Nephron (organoid): Measurements from ENCODE around the gene MRPL2.

Experiments used
- H3K27ac Mint-ChIP-seq, 3 experiments: 2 replicates each; pipeline ENCODE4 v1.8.0; 2020; ENCODE audit warnings: mixed read lengths in 3 of 3, mild to moderate bottlenecking in 2 of 3, moderate library complexity in 1 of 3
- H3K27me3 Mint-ChIP-seq: 2 replicates; pipeline ENCODE4 v1.8.0; 2021; ENCODE audit warnings: low read depth, mild to moderate bottlenecking, moderate library complexity, mixed read lengths
- H3K36me3 Mint-ChIP-seq: 2 replicates; pipeline ENCODE4 v1.8.0; 2020; ENCODE audit warnings: low read depth, mixed read lengths
- H3K4me1 Mint-ChIP-seq: 2 replicates; pipeline ENCODE4 v1.8.0; 2020; ENCODE audit warnings: mixed read lengths
- H3K4me3 Mint-ChIP-seq, 3 experiments: 2 replicates each; pipeline ENCODE4 v1.8.0; 2020; ENCODE audit warnings: mild to moderate bottlenecking in 3 of 3, mixed read lengths in 3 of 3, moderate library complexity in 2 of 3
- H3K9me3 Mint-ChIP-seq: 2 replicates; pipeline ENCODE4 v1.8.0; 2020; ENCODE audit warnings: mixed read lengths
- TF ChIP-seq, protein P1 (sequence below), 3 experiments: fragments of 200-600 bp; sonication (generic); IDR thresholded peaks; one replicate each; pipeline ENCODE4 v1.5.0; 2021; ENCODE audit warnings: antibody characterized with exemption in 3 of 3; ENCODE audit not compliant: unreplicated experiment in 3 of 3

The MRPL2 gene

DNA sequence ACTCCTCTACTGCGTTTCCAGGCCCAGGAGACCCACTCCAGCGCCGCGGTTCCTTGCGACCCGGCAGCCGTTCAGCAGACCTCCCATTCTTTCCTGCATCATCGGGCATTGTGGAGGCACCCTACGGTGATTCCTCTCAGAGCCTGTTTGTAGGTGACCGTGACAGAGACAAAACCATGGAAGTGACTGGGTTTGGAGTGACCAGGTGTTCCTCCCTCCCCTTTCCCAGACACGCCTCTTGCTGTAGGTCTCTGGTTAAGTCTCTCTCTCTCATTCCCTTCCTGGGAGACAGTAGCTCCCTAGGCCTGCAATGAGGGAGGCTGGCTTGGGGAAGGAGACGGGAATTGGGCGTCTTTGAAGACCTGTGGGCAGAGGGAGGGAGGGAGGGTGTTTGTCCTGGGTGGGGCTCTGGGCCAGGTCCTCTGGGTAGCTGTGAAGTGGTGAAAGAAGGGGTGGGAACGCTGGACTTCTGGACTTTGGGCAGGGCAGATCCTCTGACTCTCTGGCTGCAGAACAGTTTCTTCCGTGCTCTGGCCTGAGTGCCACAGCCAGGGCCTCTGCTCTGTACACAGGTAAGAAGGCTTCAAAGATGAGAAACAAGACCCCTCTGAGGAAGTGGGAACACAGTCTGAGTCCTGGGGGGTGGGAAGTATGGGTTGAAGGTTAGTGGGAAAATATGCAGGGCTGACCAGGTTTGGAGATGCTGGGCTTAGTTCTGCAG is 960 bp upstream of the MRPL2 start:
- Mint-ChIP-seq H3K9me3 (no peaks in the 10 kb centered on the region), H3K27me3 (no peaks in the 10 kb centered on the region), H3K4me1 (peaks cover 38% of the 10 kb centered on the region), H3K36me3 (peaks cover 49% of the 10 kb centered on the region), H3K4me3 (peak overlapping the region; percentile 96 to 97 (median 96)), H3K27ac (peak overlapping the region; percentile 97 to 100 (median 99))
- TF ChIP-seq, protein P1, sequence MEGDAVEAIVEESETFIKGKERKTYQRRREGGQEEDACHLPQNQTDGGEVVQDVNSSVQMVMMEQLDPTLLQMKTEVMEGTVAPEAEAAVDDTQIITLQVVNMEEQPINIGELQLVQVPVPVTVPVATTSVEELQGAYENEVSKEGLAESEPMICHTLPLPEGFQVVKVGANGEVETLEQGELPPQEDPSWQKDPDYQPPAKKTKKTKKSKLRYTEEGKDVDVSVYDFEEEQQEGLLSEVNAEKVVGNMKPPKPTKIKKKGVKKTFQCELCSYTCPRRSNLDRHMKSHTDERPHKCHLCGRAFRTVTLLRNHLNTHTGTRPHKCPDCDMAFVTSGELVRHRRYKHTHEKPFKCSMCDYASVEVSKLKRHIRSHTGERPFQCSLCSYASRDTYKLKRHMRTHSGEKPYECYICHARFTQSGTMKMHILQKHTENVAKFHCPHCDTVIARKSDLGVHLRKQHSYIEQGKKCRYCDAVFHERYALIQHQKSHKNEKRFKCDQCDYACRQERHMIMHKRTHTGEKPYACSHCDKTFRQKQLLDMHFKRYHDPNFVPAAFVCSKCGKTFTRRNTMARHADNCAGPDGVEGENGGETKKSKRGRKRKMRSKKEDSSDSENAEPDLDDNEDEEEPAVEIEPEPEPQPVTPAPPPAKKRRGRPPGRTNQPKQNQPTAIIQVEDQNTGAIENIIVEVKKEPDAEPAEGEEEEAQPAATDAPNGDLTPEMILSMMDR (IDR thresholded peaks at IDR 0.05; ENCODE audit: unreplicated experiment in 3 of 3), result no peak

DNA sequence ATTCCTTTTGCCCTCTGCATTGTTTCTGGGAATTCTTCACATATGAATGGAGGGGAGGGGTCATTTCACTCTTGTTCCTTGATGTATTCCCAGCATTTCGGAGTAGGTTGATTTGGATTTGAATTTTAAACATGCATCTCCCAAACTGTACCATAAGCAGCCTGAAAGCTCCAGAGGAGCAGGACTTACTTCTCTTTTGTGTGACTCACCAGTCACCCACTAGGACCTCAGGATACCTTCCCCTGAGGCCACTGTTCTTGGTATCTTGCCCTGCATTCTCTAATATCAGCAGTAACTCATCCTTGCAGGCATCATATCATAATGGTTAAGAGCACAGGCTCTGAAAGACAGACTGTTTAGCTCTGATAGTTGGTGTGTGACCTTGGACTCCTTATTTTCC is 703 bp downstream of the MRPL2 start:
- Mint-ChIP-seq H3K4me1 (peaks cover 46% of the 10 kb centered on the region), H3K27me3 (no peaks in the 10 kb centered on the region), H3K9me3 (no peaks in the 10 kb centered on the region), H3K4me3 (peak overlapping the region; percentile 96 to 97 (median 96)), H3K27ac (peak overlapping the region in 2 of 3 experiments; percentile 18 to 100), H3K36me3 (peaks cover 45% of the 10 kb centered on the region)
- TF ChIP-seq, protein P1 (IDR thresholded peaks at IDR 0.05; ENCODE audit: unreplicated experiment in 3 of 3), result no peak

DNA sequence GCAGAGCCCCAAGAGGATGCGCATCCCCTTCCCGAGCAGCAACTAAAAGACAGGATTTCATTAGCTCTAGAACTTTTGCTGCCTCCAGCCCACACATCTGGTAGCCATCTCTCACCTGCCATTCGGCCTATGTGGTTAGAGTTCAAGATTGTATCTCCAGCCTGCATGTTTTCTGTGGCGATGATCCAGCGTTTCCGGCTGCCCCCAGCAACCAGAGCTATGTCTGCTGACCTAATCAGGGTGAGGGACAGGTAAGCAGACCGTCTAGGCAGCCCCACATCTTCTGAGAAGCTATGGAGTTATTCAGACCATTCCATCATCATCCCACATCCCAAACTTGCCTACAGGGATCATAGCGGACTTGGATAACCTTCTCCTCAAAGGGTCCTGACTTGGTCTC is 3.3 kb downstream of the MRPL2 start:
- H3K27ac Mint-ChIP-seq, result peak overlapping the region; percentile 44 to 71 (median 70)
- TF ChIP-seq, protein P1 (IDR thresholded peaks at IDR 0.05; ENCODE audit: unreplicated experiment in 3 of 3), result no peak
- H3K4me1 Mint-ChIP-seq, result peaks cover 61% of the 10 kb centered on the region

DNA sequence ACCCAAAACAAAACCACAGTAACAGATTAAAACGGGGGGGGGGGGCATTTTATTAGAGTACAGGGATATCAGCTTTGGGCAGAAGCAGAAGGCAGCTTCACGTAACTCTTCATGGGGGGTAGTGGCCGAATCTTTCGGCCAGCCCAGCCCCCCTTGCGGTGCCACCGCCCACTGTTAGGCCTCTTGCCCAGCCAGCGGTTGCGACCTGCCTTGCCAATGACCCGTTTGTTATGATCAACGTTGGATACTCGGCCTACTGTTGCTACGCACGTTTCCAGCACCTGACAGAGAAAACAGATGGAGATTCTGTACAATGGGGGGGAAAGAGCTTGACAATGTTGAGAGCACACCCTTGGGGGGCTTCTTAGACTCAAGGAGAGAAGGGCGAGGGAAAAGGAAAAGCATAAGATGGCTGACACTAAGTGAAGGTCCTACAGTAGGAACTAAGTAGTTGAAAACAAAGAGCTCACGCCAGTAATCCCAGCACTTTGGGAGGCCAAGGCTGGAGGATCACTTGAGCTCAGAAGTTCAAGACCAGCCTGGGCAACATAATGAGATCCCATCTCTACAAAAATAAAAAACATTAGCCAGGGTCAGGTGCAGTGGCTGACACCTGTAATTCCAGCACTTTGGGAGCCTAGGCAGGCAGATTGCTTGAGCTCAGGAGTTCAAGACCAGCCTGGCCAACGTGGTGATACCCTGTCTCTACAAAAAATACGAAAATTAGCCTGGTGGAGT is 4.9 kb downstream of the MRPL2 start:
- peak overlapping the region; percentile 96 to 98 (median 97) for H3K4me3 Mint-ChIP-seq
- H3K4me1 Mint-ChIP-seq, result peaks cover 57% of the 10 kb centered on the region
- H3K36me3 Mint-ChIP-seq, result peaks cover 55% of the 10 kb centered on the region
- TF ChIP-seq, protein P1 (IDR thresholded peaks at IDR 0.05; ENCODE audit: unreplicated experiment in 3 of 3), result no peak
- H3K9me3 Mint-ChIP-seq, result no peaks in the 10 kb centered on the region
- H3K27ac Mint-ChIP-seq, result peak overlapping the region; percentile 98 to 99 (median 99)
- H3K27me3 Mint-ChIP-seq, result no peaks in the 10 kb centered on the region

More for the DNA sequence above, 3.3 kb downstream of the MRPL2 start:
- Mint-ChIP-seq H3K9me3 (no peaks in the 10 kb centered on the region), H3K27me3 (no peaks in the 10 kb centered on the region), H3K4me3 (peak overlapping the region; percentile 62 to 79 (median 74)), H3K36me3 (peaks cover 39% of the 10 kb centered on the region)

DNA sequence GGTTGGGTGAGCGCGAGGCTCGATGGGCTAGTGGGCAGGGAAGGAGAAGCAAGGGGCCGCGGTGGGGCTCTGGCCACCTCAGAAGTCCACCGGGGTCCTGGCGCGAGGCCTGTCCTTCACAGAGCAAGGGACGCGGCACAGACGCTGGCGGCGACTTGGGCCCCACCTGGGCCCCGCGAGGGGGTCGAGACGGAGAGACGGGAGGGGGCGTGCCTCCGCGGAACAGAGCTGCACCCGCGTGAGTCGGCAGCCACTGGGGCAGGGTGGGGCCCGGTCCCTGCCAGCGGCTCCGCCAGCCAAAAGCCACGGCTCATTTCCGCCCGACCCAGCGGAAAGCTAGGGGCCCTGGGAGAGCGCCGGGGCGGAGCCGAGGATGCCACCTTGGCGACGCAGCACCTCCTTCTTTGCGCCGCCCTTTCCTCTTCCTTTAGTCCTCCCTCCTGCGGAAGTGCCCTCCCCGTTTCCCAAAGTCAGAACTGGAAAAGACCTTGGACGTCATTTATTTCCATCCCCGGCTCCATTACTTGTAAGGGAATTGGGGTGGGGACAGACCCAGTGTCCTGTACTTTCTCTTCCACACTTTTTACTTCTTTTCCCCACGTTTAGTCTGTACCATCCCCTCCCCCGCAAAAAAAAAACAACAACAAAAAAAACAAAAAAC is 5.6 kb downstream of the MRPL2 start, which contains the start of gene CUL7:
TSS of gene CUL7 (minus strand) at position 307 of the 661 bp plus-strand sequence. CDS start 1,063 bp downstream, outside the sequence.
- Mint-ChIP-seq H3K36me3 (peaks cover 59% of the 10 kb centered on the region), H3K4me3 (peak within 1 kb of the TSS; percentile 96 to 98 (median 97)), H3K27me3 (no peaks in the 10 kb centered on the region), H3K9me3 (no peaks in the 10 kb centered on the region), H3K4me1 (peaks cover 50% of the 10 kb centered on the region), H3K27ac (peak within 1 kb of the TSS; percentile 98 to 99 (median 99))
- TF ChIP-seq, protein P1 (IDR thresholded peaks at IDR 0.05; ENCODE audit: unreplicated experiment in 3 of 3), result no peak
